ENCODE data around the gene MAPK1.

- TF ChIP-seq POLR2AphosphoS5 (IDR thresholded peaks at IDR 0.05; ENCODE audit: borderline replicate concordance, low read depth, low read length): no peak
- no peak for TF ChIP-seq EZH2 (IDR thresholded peaks at IDR 0.05)
- TF ChIP-seq FOXP2 (optimal IDR thresholded peaks at IDR 0.05; ENCODE audit: control extremely low read depth, extremely low read length, insufficient read depth): no peak
Observed at GRCh38 chr22:21802056-21802455, 65.4 kb downstream of the MAPK1 start.

All from SK-N-MC (cell line).